ENCODE data around the gene COG3.

DNA sequence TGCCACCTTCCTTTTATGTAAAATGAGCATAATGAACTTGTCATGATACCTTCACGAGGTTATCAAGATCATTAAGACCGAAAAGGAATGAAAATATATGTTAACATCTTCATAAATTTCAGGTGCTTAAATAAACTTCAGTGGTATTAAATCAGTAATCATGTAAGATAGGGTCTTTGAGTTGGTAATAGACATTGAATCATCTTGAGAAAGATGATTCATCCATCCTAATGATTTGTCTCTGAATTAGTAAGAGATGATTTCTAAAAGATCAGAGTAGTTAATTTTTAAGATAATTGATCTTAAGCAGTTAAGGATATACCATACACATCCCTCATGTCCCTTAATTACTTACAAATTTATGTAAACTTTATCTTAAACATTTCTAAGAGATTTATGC lies 52.0 kb downstream of the COG3 start:
- TF ChIP-seq, protein P1, sequence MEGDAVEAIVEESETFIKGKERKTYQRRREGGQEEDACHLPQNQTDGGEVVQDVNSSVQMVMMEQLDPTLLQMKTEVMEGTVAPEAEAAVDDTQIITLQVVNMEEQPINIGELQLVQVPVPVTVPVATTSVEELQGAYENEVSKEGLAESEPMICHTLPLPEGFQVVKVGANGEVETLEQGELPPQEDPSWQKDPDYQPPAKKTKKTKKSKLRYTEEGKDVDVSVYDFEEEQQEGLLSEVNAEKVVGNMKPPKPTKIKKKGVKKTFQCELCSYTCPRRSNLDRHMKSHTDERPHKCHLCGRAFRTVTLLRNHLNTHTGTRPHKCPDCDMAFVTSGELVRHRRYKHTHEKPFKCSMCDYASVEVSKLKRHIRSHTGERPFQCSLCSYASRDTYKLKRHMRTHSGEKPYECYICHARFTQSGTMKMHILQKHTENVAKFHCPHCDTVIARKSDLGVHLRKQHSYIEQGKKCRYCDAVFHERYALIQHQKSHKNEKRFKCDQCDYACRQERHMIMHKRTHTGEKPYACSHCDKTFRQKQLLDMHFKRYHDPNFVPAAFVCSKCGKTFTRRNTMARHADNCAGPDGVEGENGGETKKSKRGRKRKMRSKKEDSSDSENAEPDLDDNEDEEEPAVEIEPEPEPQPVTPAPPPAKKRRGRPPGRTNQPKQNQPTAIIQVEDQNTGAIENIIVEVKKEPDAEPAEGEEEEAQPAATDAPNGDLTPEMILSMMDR (IDR thresholded peaks at IDR 0.05), result no peak
- TF ChIP-seq POLR2A (IDR thresholded peaks at IDR 0.05), result no peak
- TF ChIP-seq EP300 (IDR thresholded peaks at IDR 0.05), result no peak
